GM18867 (cell line): Measurements from ENCODE around the gene ZNF600.
"Not testable (repeated sequence)": the region's sequence is repeated elsewhere in the genome, so short reads cannot be mapped to it uniquely, and the experiment has no call there.

Experiments
- ATAC-seq: cut with Tn5 transposase; IDR thresholded peaks from one replicate; pipeline ENCODE4 v1.9.1; 2021; ENCODE audit warnings: mild to moderate bottlenecking, moderate library complexity; ENCODE audit not compliant: unreplicated experiment

ZNF600 gene

GRCh38 chr19:52742516-52742915, 44.1 kb downstream of the ZNF600 start:
- ATAC-seq = no peak

- no peak for ATAC-seq
These were observed 44.6 kb downstream of the ZNF600 start for GRCh38 chr19:52741951-52742485.

GRCh38 chr19:52741371-52741770, 45.2 kb downstream of the ZNF600 start:
- not testable (repeated sequence) for ATAC-seq

- no peak for ATAC-seq
These were observed 47.0 kb downstream of the ZNF600 start for GRCh38 chr19:52739576-52739975.

- ATAC-seq = no peak
These were observed 50.9 kb downstream of the ZNF600 start for GRCh38 chr19:52735734-52736133.

GRCh38 chr19:52734893-52735661, 51.5 kb downstream of the ZNF600 start, which contains the start of gene ZNF611:
TSS of gene ZNF611 (minus strand) at chr19:52735044. CDS start at chr19:52715894, 19,150 bp downstream.
- ATAC-seq = peak; percentile 93

GRCh38 chr19:52734331-52734892, 52.2 kb downstream of the ZNF600 start:
- peak; percentile 33 for ATAC-seq

GRCh38 chr19:52726051-52726450, 60.5 kb downstream of the ZNF600 start:
- ATAC-seq = not testable (repeated sequence)

GRCh38 chr19:52725528-52725961, 61.0 kb downstream of the ZNF600 start:
- ATAC-seq = no peak

- ATAC-seq = no peak
These were observed 61.7 kb downstream of the ZNF600 start for GRCh38 chr19:52724701-52725514.

- ATAC-seq = not testable (repeated sequence)
These were observed 62.5 kb downstream of the ZNF600 start for GRCh38 chr19:52723907-52724598.

GRCh38 chr19:52722062-52723003, 64.3 kb downstream of the ZNF600 start:
- ATAC-seq = no peak

GRCh38 chr19:52720541-52720940, 66.0 kb downstream of the ZNF600 start:
- not testable (repeated sequence) for ATAC-seq

- ATAC-seq = no peak
These were observed 70.1 kb downstream of the ZNF600 start for GRCh38 chr19:52716522-52716921.

- ATAC-seq = not testable (repeated sequence)
These were observed 70.7 kb downstream of the ZNF600 start for GRCh38 chr19:52715902-52716301.

- ATAC-seq = not testable (repeated sequence)
These were observed 71.3 kb downstream of the ZNF600 start for GRCh38 chr19:52715330-52715729.
